Astrocyte of the hippocampus (primary cell): Measurements from ENCODE around the gene CORO2B.
A peak's percentile ranks its signal among the peaks of the same experiment; 100 is the strongest.

Experiments used
- DNase-seq: peaks from one replicate; pipeline ENCODE4 v3.0.0; 2011; ENCODE audit warnings: low read depth, low spot score

The CORO2B gene

GRCh38 chr15:68589783-68590710 lies 11.3 kb downstream of the CORO2B start:
- peak; percentile 69 for DNase-seq

GRCh38 chr15:68590721-68591389 lies 12.1 kb downstream of the CORO2B start:
- no peak for DNase-seq

- no peak for DNase-seq
Measured at GRCh38 chr15:68592054-68592453, 13.3 kb downstream of the CORO2B start.

- DNase-seq, result no peak
Measured at GRCh38 chr15:68592544-68592943, 13.8 kb downstream of the CORO2B start.

- no peak for DNase-seq
Measured at GRCh38 chr15:68593341-68593740, 14.5 kb downstream of the CORO2B start.

- no peak for DNase-seq
Measured at GRCh38 chr15:68593828-68594532, 15.2 kb downstream of the CORO2B start.

GRCh38 chr15:68594533-68595259 lies 15.9 kb downstream of the CORO2B start:
- no peak for DNase-seq

GRCh38 chr15:68595260-68595564 lies 16.4 kb downstream of the CORO2B start:
- no peak for DNase-seq

- DNase-seq, result no peak
Measured at GRCh38 chr15:68595761-68596160, 17.0 kb downstream of the CORO2B start.

- DNase-seq, result no peak
Measured at GRCh38 chr15:68596691-68597090, 17.9 kb downstream of the CORO2B start.

GRCh38 chr15:68597581-68597980 lies 18.8 kb downstream of the CORO2B start:
- DNase-seq, result no peak

- no peak for DNase-seq
Measured at GRCh38 chr15:68598171-68599152, 19.7 kb downstream of the CORO2B start.

GRCh38 chr15:68599153-68599545 lies 20.4 kb downstream of the CORO2B start:
- no peak for DNase-seq

- peak; percentile 94 for DNase-seq
Measured at GRCh38 chr15:68599560-68600071, 20.8 kb downstream of the CORO2B start.

GRCh38 chr15:68601206-68602197 lies 22.7 kb downstream of the CORO2B start:
- no peak for DNase-seq

GRCh38 chr15:68602459-68603215 lies 23.8 kb downstream of the CORO2B start:
- DNase-seq, result no peak

GRCh38 chr15:68603216-68603595 lies 24.4 kb downstream of the CORO2B start:
- DNase-seq, result no peak

- no peak for DNase-seq
Measured at GRCh38 chr15:68603951-68604350, 25.2 kb downstream of the CORO2B start.
